ENCODE data around the gene PPM1M.

DNA sequence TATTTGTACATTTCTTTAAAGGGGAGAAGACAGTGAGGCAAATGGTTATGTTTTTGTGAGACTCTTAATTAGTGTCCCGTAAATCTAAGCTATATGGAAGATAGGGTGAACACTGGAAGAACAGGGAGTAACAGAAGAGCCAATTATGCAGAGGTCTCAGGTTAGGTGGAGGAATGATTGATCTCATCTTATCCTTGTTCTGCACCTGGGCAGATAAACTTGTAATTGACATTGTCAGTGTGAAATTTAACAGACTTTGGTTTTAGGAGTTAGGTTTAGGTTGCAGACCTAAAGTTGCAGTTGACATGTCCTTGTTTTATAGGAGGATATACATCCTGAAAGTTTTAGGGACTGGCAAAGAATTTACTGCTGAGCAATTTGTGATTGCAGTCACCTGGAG is 3.5 kb upstream of the PPM1M start:
- no peak for TF ChIP-seq TOX (CRISPR knock-in tag; IDR thresholded peaks at IDR 0.05; ENCODE audit: borderline replicate concordance)
- TF ChIP-seq, protein P1, sequence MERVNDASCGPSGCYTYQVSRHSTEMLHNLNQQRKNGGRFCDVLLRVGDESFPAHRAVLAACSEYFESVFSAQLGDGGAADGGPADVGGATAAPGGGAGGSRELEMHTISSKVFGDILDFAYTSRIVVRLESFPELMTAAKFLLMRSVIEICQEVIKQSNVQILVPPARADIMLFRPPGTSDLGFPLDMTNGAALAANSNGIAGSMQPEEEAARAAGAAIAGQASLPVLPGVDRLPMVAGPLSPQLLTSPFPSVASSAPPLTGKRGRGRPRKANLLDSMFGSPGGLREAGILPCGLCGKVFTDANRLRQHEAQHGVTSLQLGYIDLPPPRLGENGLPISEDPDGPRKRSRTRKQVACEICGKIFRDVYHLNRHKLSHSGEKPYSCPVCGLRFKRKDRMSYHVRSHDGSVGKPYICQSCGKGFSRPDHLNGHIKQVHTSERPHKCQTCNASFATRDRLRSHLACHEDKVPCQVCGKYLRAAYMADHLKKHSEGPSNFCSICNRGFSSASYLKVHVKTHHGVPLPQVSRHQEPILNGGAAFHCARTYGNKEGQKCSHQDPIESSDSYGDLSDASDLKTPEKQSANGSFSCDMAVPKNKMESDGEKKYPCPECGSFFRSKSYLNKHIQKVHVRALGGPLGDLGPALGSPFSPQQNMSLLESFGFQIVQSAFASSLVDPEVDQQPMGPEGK (CRISPR knock-in tag; IDR thresholded peaks at IDR 0.05; ENCODE audit: borderline replicate concordance): no peak
- TF ChIP-seq OSR1 (CRISPR knock-in tag; IDR thresholded peaks at IDR 0.05): no peak
- TF ChIP-seq ZFP30 (CRISPR knock-in tag; IDR thresholded peaks at IDR 0.05): no peak
- TF ChIP-seq ZFP3 (CRISPR knock-in tag; IDR thresholded peaks at IDR 0.05): no peak
- TF ChIP-seq ZNF8 (CRISPR knock-in tag; IDR thresholded peaks at IDR 0.05): no peak
- TF ChIP-seq ISL1 (CRISPR knock-in tag; IDR thresholded peaks at IDR 0.05): no peak
- TF ChIP-seq ARNTL (CRISPR knock-in tag; IDR thresholded peaks at IDR 0.05; ENCODE audit: borderline replicate concordance, low read depth): no peak
- no peak for TF ChIP-seq ZNF565 (CRISPR knock-in tag; conservative IDR thresholded peaks at IDR 0.05; ENCODE audit: low read depth)
- no peak for TF ChIP-seq PPARA (CRISPR knock-in tag; IDR thresholded peaks at IDR 0.05; ENCODE audit: borderline replicate concordance)
- TF ChIP-seq, protein P2, sequence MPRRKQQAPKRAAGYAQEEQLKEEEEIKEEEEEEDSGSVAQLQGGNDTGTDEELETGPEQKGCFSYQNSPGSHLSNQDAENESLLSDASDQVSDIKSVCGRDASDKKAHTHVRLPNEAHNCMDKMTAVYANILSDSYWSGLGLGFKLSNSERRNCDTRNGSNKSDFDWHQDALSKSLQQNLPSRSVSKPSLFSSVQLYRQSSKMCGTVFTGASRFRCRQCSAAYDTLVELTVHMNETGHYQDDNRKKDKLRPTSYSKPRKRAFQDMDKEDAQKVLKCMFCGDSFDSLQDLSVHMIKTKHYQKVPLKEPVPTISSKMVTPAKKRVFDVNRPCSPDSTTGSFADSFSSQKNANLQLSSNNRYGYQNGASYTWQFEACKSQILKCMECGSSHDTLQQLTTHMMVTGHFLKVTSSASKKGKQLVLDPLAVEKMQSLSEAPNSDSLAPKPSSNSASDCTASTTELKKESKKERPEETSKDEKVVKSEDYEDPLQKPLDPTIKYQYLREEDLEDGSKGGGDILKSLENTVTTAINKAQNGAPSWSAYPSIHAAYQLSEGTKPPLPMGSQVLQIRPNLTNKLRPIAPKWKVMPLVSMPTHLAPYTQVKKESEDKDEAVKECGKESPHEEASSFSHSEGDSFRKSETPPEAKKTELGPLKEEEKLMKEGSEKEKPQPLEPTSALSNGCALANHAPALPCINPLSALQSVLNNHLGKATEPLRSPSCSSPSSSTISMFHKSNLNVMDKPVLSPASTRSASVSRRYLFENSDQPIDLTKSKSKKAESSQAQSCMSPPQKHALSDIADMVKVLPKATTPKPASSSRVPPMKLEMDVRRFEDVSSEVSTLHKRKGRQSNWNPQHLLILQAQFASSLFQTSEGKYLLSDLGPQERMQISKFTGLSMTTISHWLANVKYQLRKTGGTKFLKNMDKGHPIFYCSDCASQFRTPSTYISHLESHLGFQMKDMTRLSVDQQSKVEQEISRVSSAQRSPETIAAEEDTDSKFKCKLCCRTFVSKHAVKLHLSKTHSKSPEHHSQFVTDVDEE (CRISPR knock-in tag; IDR thresholded peaks at IDR 0.05): no peak
- no peak for TF ChIP-seq TCF4 (CRISPR knock-in tag; IDR thresholded peaks at IDR 0.05; ENCODE audit: borderline replicate concordance)
- no peak for TF ChIP-seq CSDC2 (CRISPR knock-in tag; IDR thresholded peaks at IDR 0.05)

Data from SK-N-SH treated with all-trans-retinoic acid at 6 μM for 48 hours (cell line).